Natural killer cell (primary cell): Measurements from ENCODE around the gene FARS2. TPM values are rescaled to one million over a fixed set of nuclear protein-coding genes. Genes with fewer than 3 reads are reported as not detected.

Experiments
- ATAC-seq, 3 donors: fragments of 150-1000 bp in 2 of 3; fragments of 200-7000 bp in 1 of 3; cut with Tn5 transposase; 1 replicate in 1 of 3; 2 replicates in 2 of 3; pipeline ENCODE4 v1.10.0; 2021; ENCODE audit warnings: mild to moderate bottlenecking in 2 of 3, moderate library complexity in 2 of 3
- DNase-seq, 2 donors: peaks; one replicate each; pipeline versions ENCODE4 v3.0.0 to v3.0.0-alpha.2; 2013 to 2021; ENCODE audit warnings: mixed read lengths in 1 of 2
- H3K27ac ChIP-seq: one replicate; pipeline ENCODE4 v1.5.1; 2013; ENCODE audit warnings: mild to moderate bottlenecking, low read length
- H3K27me3 ChIP-seq: one replicate; pipeline ENCODE4 v1.6.1; 2013; ENCODE audit warnings: low read length; ENCODE audit not compliant: control insufficient read depth, insufficient read depth
- H3K36me3 ChIP-seq: one replicate; pipeline ENCODE4 v1.6.1; 2013; ENCODE audit warnings: low read length; ENCODE audit not compliant: control insufficient read depth, insufficient read depth
- H3K4me1 ChIP-seq: one replicate; pipeline ENCODE4 v1.6.1; 2013; ENCODE audit warnings: low read length; ENCODE audit not compliant: control insufficient read depth, insufficient read depth
- H3K4me3 ChIP-seq: one replicate; pipeline ENCODE4 v1.5.1; 2013; ENCODE audit warnings: low read length
- H3K9me3 ChIP-seq: one replicate; pipeline ENCODE4 v1.6.1; 2013; ENCODE audit warnings: low read length; ENCODE audit not compliant: control insufficient read depth, insufficient read depth
- H3K27ac Mint-ChIP-seq, 2 donors: one replicate each; pipeline ENCODE4 v1.8.0; 2022; ENCODE audit warnings: mild to moderate bottlenecking in 2 of 2, mixed read lengths in 2 of 2, moderate library complexity in 1 of 2
- H3K27me3 Mint-ChIP-seq, 2 donors: one replicate each; pipeline ENCODE4 v1.8.0; 2022; ENCODE audit warnings: low read depth in 2 of 2, mixed read lengths in 2 of 2
- H3K36me3 Mint-ChIP-seq: one replicate; pipeline ENCODE4 v1.8.0; 2022; ENCODE audit warnings: mixed read lengths
- H3K4me1 Mint-ChIP-seq, 2 donors: one replicate each; pipeline ENCODE4 v1.8.0; 2022; ENCODE audit warnings: mixed read lengths in 2 of 2
- H3K4me3 Mint-ChIP-seq: one replicate; pipeline ENCODE4 v1.8.0; 2022; ENCODE audit warnings: mild to moderate bottlenecking, moderate library complexity, mixed read lengths
- H3K9me3 Mint-ChIP-seq, 2 donors: one replicate each; pipeline ENCODE4 v1.8.0; 2022; ENCODE audit warnings: mixed read lengths in 2 of 2
- CTCF ChIP-seq: fragments of 200-600 bp; IDR thresholded peaks from one replicate; pipeline ENCODE4 v1.8.0; 2022; ENCODE audit warnings: antibody characterized with exemption
- WGBS: methylation state at CpG from one replicate; pipeline ENCODE4 v1.1.7; 2013; ENCODE audit warnings: missing lambda C conversion rate; ENCODE audit not compliant: insufficient coverage; 5-methylcytosine and 5-hydroxymethylcytosine counted together
- intact Hi-C: fragments of 100-400 bp; cut with micrococcal nuclease; formaldehyde crosslinking; loops from one replicate; pipeline ENCODE4 v1.14.2; 2022
- total RNA-seq, 4 donors: library from RNA; stranded (reverse); fragments of 120-200 nt in 1 of 4; gene quantifications; one replicate each; pipeline versions ENCODE4 v1.2.3 to v1.2.4, GENCODE V29; 2013 to 2022

The FARS2 gene
- total RNA-seq, 3 donors from 2014 or later (not counting 1 experiment from before 2014, with no cell fraction given), result 15.3 to 24.8 (median 22.7) TPM

- no peaks in the 10 kb centered on the region for H3K36me3 ChIP-seq
- no peak for TF ChIP-seq CTCF
- Mint-ChIP-seq H3K9me3 (no peaks in the 10 kb centered on the region), H3K36me3 (no peaks in the 10 kb centered on the region), H3K4me1 (peaks cover 16 to 19% of the 10 kb centered on the region in 2 donors), H3K27me3 (no peaks in the 10 kb centered on the region), H3K4me3 (no peak overlapping the region), H3K27ac (no peak overlapping the region)
- WGBS, result 99% methylated on average over 7 of the region's 8 CpGs
- H3K27ac ChIP-seq, result no peak overlapping the region
- H3K9me3 ChIP-seq, result no peaks in the 10 kb centered on the region
- H3K4me3 ChIP-seq, result no peak overlapping the region
- no peaks in the 10 kb centered on the region for H3K4me1 ChIP-seq
- ATAC-seq (no peak), DNase-seq (no peak)
- intact Hi-C loops, result no loop called here
- no peaks in the 10 kb centered on the region for H3K27me3 ChIP-seq
These were observed 469.4 kb downstream of the FARS2 start for GRCh38 chr6:5730585-5731263.

GRCh38 chr6:5731435-5731834 lies 470.1 kb downstream of the FARS2 start:
- no peak overlapping the region for H3K4me3 ChIP-seq
- 91% methylated on average over 7 of the region's 7 CpGs for WGBS
- Mint-ChIP-seq H3K27me3 (no peaks in the 10 kb centered on the region), H3K4me3 (no peak overlapping the region), H3K36me3 (no peaks in the 10 kb centered on the region), H3K9me3 (no peaks in the 10 kb centered on the region), H3K4me1 (peaks cover 16 to 19% of the 10 kb centered on the region in 2 donors), H3K27ac (no peak overlapping the region)
- no peak for TF ChIP-seq CTCF
- H3K27me3 ChIP-seq, result no peaks in the 10 kb centered on the region
- no peaks in the 10 kb centered on the region for H3K4me1 ChIP-seq
- no peak overlapping the region for H3K27ac ChIP-seq
- H3K36me3 ChIP-seq, result no peaks in the 10 kb centered on the region
- DNase-seq (no peak), ATAC-seq (no peak)
- H3K9me3 ChIP-seq, result no peaks in the 10 kb centered on the region
- intact Hi-C loops, result no loop called here

GRCh38 chr6:5732496-5732895 lies 471.2 kb downstream of the FARS2 start:
- no peak overlapping the region for H3K27ac ChIP-seq
- Mint-ChIP-seq H3K4me3 (no peak overlapping the region), H3K27ac (no peak overlapping the region), H3K36me3 (no peaks in the 10 kb centered on the region), H3K4me1 (peaks cover 16 to 19% of the 10 kb centered on the region in 2 donors), H3K27me3 (no peaks in the 10 kb centered on the region), H3K9me3 (no peaks in the 10 kb centered on the region)
- no peaks in the 10 kb centered on the region for H3K9me3 ChIP-seq
- intact Hi-C loops, result no loop called here
- no peaks in the 10 kb centered on the region for H3K36me3 ChIP-seq
- H3K4me3 ChIP-seq, result no peak overlapping the region
- no peak for TF ChIP-seq CTCF
- no peak for ATAC-seq
- H3K4me1 ChIP-seq, result no peaks in the 10 kb centered on the region
- no peak for DNase-seq
- H3K27me3 ChIP-seq, result no peaks in the 10 kb centered on the region
- 95% methylated on average over 6 of the region's 6 CpGs for WGBS
